Uterus (tissue), 4 donors: ENCODE measurements around the gene PLCZ1. TPM values are rescaled to one million over a fixed set of nuclear protein-coding genes. Genes with fewer than 3 reads are reported as not detected.
"Not testable (repeated sequence)": the region's sequence is repeated elsewhere in the genome, so short reads cannot be mapped to it uniquely, and the experiment has no call there.

Source experiments
- DNase-seq, 2 donors: peaks; one replicate each; pipeline ENCODE4 v3.0.0-alpha.2; 2019 to 2020
- H3K27ac ChIP-seq, 2 donors: fragments of 200-600 bp; sonication (generic); 1 replicate in 1 of 2; 2 replicates in 1 of 2; pipeline ENCODE4 v1.5.1; 2016 to 2018
- H3K27me3 ChIP-seq, 2 donors: fragments of 200-600 bp; sonication (generic); one replicate each; pipeline ENCODE4 v1.5.1; 2018 to 2019; ENCODE audit warnings: control low read depth in 1 of 2
- H3K36me3 ChIP-seq, 2 donors: fragments of 200-600 bp; sonication (generic); one replicate each; pipeline ENCODE4 v1.5.1; 2019; ENCODE audit warnings: control low read depth in 1 of 2
- H3K4me1 ChIP-seq, 2 donors: fragments of 200-600 bp; sonication (generic); one replicate each; pipeline ENCODE4 v1.5.1; 2018 to 2019; ENCODE audit warnings: control low read depth in 1 of 2
- H3K4me3 ChIP-seq, 2 donors: fragments of 200-600 bp; sonication (generic); 1 replicate in 1 of 2; 2 replicates in 1 of 2; pipeline ENCODE4 v1.5.1; 2018 to 2019; ENCODE audit warnings: mild to moderate bottlenecking in 1 of 2
- H3K9me3 ChIP-seq, 2 donors: fragments of 200-600 bp; sonication (generic); one replicate each; pipeline ENCODE4 v1.5.1; 2019; ENCODE audit warnings: control low read depth in 1 of 2
- CTCF ChIP-seq, 4 experiments: fragments of 200-600 bp in 2 of 4; fragments of 450-650 bp in 2 of 4; sonication (generic) in 2 of 4; IDR thresholded peaks; one replicate each; pipeline ENCODE4 v1.5.1; 2016 to 2019; ENCODE audit warnings: antibody characterized with exemption in 4 of 4, mild to moderate bottlenecking in 2 of 4, moderate library complexity in 1 of 4
- POLR2A ChIP-seq, 2 donors: fragments of 450-650 bp; IDR thresholded peaks; one replicate each; pipeline ENCODE4 v1.6.1; 2016; ENCODE audit warnings: antibody characterized with exemption in 2 of 2, mild to moderate bottlenecking in 1 of 2, moderate library complexity in 1 of 2
- intact Hi-C: fragments of 100-400 bp; cut with DNase I; formaldehyde crosslinking; loops from one replicate; pipeline ENCODE4 v1.15.1; 2023; ENCODE audit warnings: low total_unique reads
- total RNA-seq, 4 donors: library from RNA; depleted of rRNA in 3 of 4; stranded (reverse); fragments of >200 nt in 3 of 4; gene quantifications; one replicate each; pipeline versions ENCODE4 v1.1.0 to v1.2.4, GENCODE V29; 2014 to 2023
- donor health status: DM: yes; HTN: yes; CAD: no.

PLCZ1 gene
- total RNA-seq = not detected

- no peak within 1 kb of the TSS for H3K4me3 ChIP-seq
- H3K4me1 ChIP-seq = no peaks in the 10 kb centered on the region
- DNase-seq = no peak
- H3K36me3 ChIP-seq = no peaks in the 10 kb centered on the region
- TF ChIP-seq POLR2A (IDR thresholded peaks at IDR 0.05) (no peak), CTCF (IDR thresholded peaks at IDR 0.05) (no peak)
- H3K9me3 ChIP-seq = no peaks in the 10 kb centered on the region
- no peaks in the 10 kb centered on the region for H3K27me3 ChIP-seq
- intact Hi-C loops = no loop called here
- H3K27ac ChIP-seq = no peak within 1 kb of the TSS
Observed at GRCh38 chr12:18737819-18738218, at the start of gene PLCZ1, which contains the start of gene CAPZA3. PLCZ1 (minus strand) TSS chr12:18738012; CDS start chr12:18737371, 641 bp downstream. CAPZA3 (plus strand) TSS chr12:18738119; CDS start chr12:18738269, 150 bp downstream.

GRCh38 chr12:18785465-18785864 is 47.7 kb upstream of the PLCZ1 start:
- intact Hi-C loops, H3K27ac ChIP-seq, H3K4me1 ChIP-seq, H3K36me3 ChIP-seq, H3K9me3 ChIP-seq, H3K4me3 ChIP-seq, H3K27me3 ChIP-seq, DNase-seq: not testable (repeated sequence)

GRCh38 chr12:18782827-18783226 is 45.0 kb upstream of the PLCZ1 start:
- no peak for DNase-seq
- Histone ChIP-seq H3K36me3 (no peaks in the 10 kb centered on the region), H3K27ac (no peak overlapping the region), H3K27me3 (no peaks in the 10 kb centered on the region), H3K4me1 (no peaks in the 10 kb centered on the region), H3K9me3 (no peaks in the 10 kb centered on the region), H3K4me3 (no peak overlapping the region)
- intact Hi-C loops = no loop called here
- no peak for TF ChIP-seq CTCF (IDR thresholded peaks at IDR 0.05)
- no peak for TF ChIP-seq POLR2A (IDR thresholded peaks at IDR 0.05)

GRCh38 chr12:18766479-18766878 is 28.7 kb upstream of the PLCZ1 start:
- intact Hi-C loops, H3K9me3 ChIP-seq, H3K4me3 ChIP-seq, DNase-seq, H3K36me3 ChIP-seq, H3K27me3 ChIP-seq, H3K4me1 ChIP-seq, H3K27ac ChIP-seq: not testable (repeated sequence)

GRCh38 chr12:18755341-18755740 is 17.5 kb upstream of the PLCZ1 start:
- H3K27ac ChIP-seq = no peak overlapping the region
- no peak for TF ChIP-seq POLR2A (IDR thresholded peaks at IDR 0.05)
- no peak for TF ChIP-seq CTCF (IDR thresholded peaks at IDR 0.05)
- no peaks in the 10 kb centered on the region for H3K27me3 ChIP-seq
- no peak overlapping the region for H3K4me3 ChIP-seq
- DNase-seq = no peak
- intact Hi-C loops = no loop called here
- H3K4me1 ChIP-seq = no peaks in the 10 kb centered on the region
- H3K36me3 ChIP-seq = no peaks in the 10 kb centered on the region
- H3K9me3 ChIP-seq = no peaks in the 10 kb centered on the region

- Histone ChIP-seq H3K36me3 (no peaks in the 10 kb centered on the region), H3K27ac (no peak overlapping the region), H3K4me3 (no peak overlapping the region), H3K27me3 (no peaks in the 10 kb centered on the region), H3K9me3 (no peaks in the 10 kb centered on the region), H3K4me1 (no peaks in the 10 kb centered on the region)
- DNase-seq = no peak
- TF ChIP-seq CTCF (IDR thresholded peaks at IDR 0.05) (no peak), POLR2A (IDR thresholded peaks at IDR 0.05) (no peak)
- intact Hi-C loops = no loop called here
Observed at GRCh38 chr12:18754124-18754707, 16.4 kb upstream of the PLCZ1 start.
